Spleen (tissue), 11 donors: Measurements from ENCODE around the gene DDX21. TPM values are rescaled to one million over a fixed set of nuclear protein-coding genes. Genes with fewer than 3 reads are reported as not detected.
A peak's percentile ranks its signal among the peaks of the same experiment; 100 is the strongest.

Experiments used
- DNase-seq: peaks from one replicate; pipeline ENCODE4 v3.0.0-alpha.2; 2020
- H3K27ac ChIP-seq, 8 donors: fragments of 200-600 bp; sonication (generic) in 7 of 8; 1 replicate in 4 of 8; 2 replicates in 4 of 8; pipeline versions ENCODE4 v1.5.0 to v1.8.0; 2016 to 2021; ENCODE audit warnings: inconsistent platforms in 4 of 8, mild to moderate bottlenecking in 4 of 8, moderate library complexity in 1 of 8
- H3K27me3 ChIP-seq, 7 donors: fragments of 200-600 bp; sonication (generic) in 6 of 7; replicated peaks in 1 of 7; 1 replicate in 4 of 7; 2 replicates in 3 of 7; pipeline versions ENCODE4 v1.5.0 to v1.8.0; 2016 to 2021; ENCODE audit warnings: inconsistent platforms in 3 of 7, mild to moderate bottlenecking in 1 of 7
- H3K36me3 ChIP-seq, 6 donors: fragments of 200-600 bp; sonication (generic) in 5 of 6; 1 replicate in 4 of 6; 2 replicates in 2 of 6; pipeline versions ENCODE4 v1.5.0 to v1.8.0; 2016 to 2021; ENCODE audit warnings: inconsistent platforms in 2 of 6
- H3K4me1 ChIP-seq, 6 donors: fragments of 200-600 bp; sonication (generic) in 5 of 6; 1 replicate in 3 of 6; 2 replicates in 3 of 6; pipeline versions ENCODE4 v1.5.0 to v1.8.0; 2016 to 2021; ENCODE audit warnings: inconsistent platforms in 3 of 6
- H3K4me3 ChIP-seq, 8 donors: fragments of 200-600 bp; sonication (generic) in 7 of 8; 1 replicate in 4 of 8; 2 replicates in 4 of 8; pipeline versions ENCODE4 v1.5.0 to v1.8.0; 2016 to 2021; ENCODE audit warnings: inconsistent platforms in 4 of 8, mild to moderate bottlenecking in 4 of 8, moderate library complexity in 2 of 8
- H3K9me3 ChIP-seq, 8 donors: fragments of 200-600 bp; sonication (generic) in 7 of 8; 1 replicate in 4 of 8; 2 replicates in 4 of 8; pipeline versions ENCODE4 v1.5.0 to v1.8.0; 2016 to 2021; ENCODE audit warnings: inconsistent platforms in 4 of 8
- POLR2A ChIP-seq, 3 donors: fragments of 450-650 bp; IDR thresholded peaks; one replicate each; pipeline ENCODE4 v1.5.1; 2017; ENCODE audit warnings: antibody characterized with exemption in 3 of 3, mild to moderate bottlenecking in 1 of 3
- POLR2AphosphoS5 ChIP-seq, 3 donors: sonication (generic); formaldehyde crosslinking; IDR thresholded peaks; one replicate each; pipeline ENCODE4 v1.5.1; 2017; ENCODE audit warnings: antibody characterized with exemption in 3 of 3
- WGBS, 5 donors: extraction: QIAGEN DNeasy Blood & Tissue Kit in 3 of 5; methylation state at CpG; one replicate each; pipeline versions ENCODE4 v1.1.5 to v1.1.7; 2013 to 2018; 5-methylcytosine and 5-hydroxymethylcytosine counted together
- intact Hi-C: fragments of 100-400 bp; cut with DNase I; formaldehyde crosslinking; loops from one replicate; pipeline ENCODE4 v1.15.0; 2023; ENCODE audit warnings: low total_unique reads
- polyA plus RNA-seq, 3 donors: library from polyadenylated mRNA; stranded (reverse); fragments of 200-250 nt; gene quantifications; one replicate each; pipeline ENCODE4 v1.2.1, GENCODE V29; 2013
- total RNA-seq, 7 donors: library from RNA; depleted of rRNA in 3 of 7; stranded (reverse); fragments of >200 nt in 3 of 7; fragmentation: NEBNext Ultra II Directional in 4 of 7; extraction: Animal tissue kit (Norgen Biotek cat#: 25700) in 4 of 7; gene quantifications; one replicate each; pipeline versions ENCODE4 v1.1.0 to v1.2.1, GENCODE V29; 2016 to 2021
- TF ChIP-seq, protein P1 (sequence below), 11 experiments: fragments of 200-600 bp in 7 of 11; fragments of 450-650 bp in 4 of 11; sonication (generic) in 4 of 11; IDR thresholded peaks in 8 of 11; conservative IDR thresholded peaks in 3 of 11; 1 replicate in 7 of 11; 2 replicates in 4 of 11; pipeline versions ENCODE4 v1.4.0 to v1.8.0; 2016 to 2021; ENCODE audit warnings: antibody characterized with exemption in 11 of 11, inconsistent platforms in 4 of 11, mild to moderate bottlenecking in 1 of 11
- donor health status: healthy with polysubstance abuse.
- donor health status: DM: no; HTN: no; CAD: no; lungs with moderate emphysema.
- donor health status: DM: no; HTN: no; CAD: no.
- donor health status: Bipolar disorder and iron deficiency.
- donor health status: healthy.
- donor health status: DM: no; HTN: no; CAD: no.
- donor health status: DM: yes; HTN: yes; CAD: no.

Gene DDX21
- total and polyA plus RNA-seq, 10 donors = 15.7 to 70.0 (median 49.0) TPM

DNA sequence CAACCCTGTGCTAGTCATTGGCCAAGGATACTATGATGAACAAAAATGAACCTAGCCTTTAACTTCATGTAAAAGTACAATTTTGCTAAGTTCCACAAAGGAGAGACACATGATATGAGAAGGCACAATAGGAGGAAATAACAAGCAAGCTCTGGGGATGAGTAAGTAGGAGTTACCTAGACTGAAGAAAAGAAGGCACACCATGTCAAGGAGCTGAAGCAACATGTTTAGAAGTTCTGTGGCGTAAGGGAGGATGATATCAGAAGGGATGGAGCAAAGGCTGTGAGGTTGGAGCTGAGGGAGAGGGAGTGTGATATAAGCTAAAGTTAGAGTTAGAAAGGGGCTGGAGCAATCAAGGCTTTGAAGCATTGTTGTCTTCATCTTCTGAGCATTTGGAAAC, 58.2 kb downstream of the DDX21 start:
- H3K27me3 ChIP-seq = no peaks in the 10 kb centered on the region
- intact Hi-C loops = no loop called here
- TF ChIP-seq, protein P1, sequence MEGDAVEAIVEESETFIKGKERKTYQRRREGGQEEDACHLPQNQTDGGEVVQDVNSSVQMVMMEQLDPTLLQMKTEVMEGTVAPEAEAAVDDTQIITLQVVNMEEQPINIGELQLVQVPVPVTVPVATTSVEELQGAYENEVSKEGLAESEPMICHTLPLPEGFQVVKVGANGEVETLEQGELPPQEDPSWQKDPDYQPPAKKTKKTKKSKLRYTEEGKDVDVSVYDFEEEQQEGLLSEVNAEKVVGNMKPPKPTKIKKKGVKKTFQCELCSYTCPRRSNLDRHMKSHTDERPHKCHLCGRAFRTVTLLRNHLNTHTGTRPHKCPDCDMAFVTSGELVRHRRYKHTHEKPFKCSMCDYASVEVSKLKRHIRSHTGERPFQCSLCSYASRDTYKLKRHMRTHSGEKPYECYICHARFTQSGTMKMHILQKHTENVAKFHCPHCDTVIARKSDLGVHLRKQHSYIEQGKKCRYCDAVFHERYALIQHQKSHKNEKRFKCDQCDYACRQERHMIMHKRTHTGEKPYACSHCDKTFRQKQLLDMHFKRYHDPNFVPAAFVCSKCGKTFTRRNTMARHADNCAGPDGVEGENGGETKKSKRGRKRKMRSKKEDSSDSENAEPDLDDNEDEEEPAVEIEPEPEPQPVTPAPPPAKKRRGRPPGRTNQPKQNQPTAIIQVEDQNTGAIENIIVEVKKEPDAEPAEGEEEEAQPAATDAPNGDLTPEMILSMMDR (IDR thresholded peaks at IDR 0.05 in 8 of 11, conservative IDR thresholded peaks at IDR 0.05 in 3 of 11) = no peak
- TF ChIP-seq POLR2A (IDR thresholded peaks at IDR 0.05) (no peak), POLR2AphosphoS5 (IDR thresholded peaks at IDR 0.05) (no peak)
- DNase-seq = no peak
- H3K36me3 ChIP-seq = peaks cover 0 to 98% (median 59%) of the 10 kb centered on the region in 6 donors
- peak overlapping the region in 4 of 8 donors; percentile 24 to 77 (median 74) for H3K27ac ChIP-seq
- H3K9me3 ChIP-seq = no peaks in the 10 kb centered on the region
- H3K4me1 ChIP-seq = no peaks in the 10 kb centered on the region
- peak overlapping the region in 1 of 8 donors; percentile 9 for H3K4me3 ChIP-seq
- 74 to 100% (median 94%) methylated on average over 1 of the region's 1 CpG for WGBS, 5 donors

DNA sequence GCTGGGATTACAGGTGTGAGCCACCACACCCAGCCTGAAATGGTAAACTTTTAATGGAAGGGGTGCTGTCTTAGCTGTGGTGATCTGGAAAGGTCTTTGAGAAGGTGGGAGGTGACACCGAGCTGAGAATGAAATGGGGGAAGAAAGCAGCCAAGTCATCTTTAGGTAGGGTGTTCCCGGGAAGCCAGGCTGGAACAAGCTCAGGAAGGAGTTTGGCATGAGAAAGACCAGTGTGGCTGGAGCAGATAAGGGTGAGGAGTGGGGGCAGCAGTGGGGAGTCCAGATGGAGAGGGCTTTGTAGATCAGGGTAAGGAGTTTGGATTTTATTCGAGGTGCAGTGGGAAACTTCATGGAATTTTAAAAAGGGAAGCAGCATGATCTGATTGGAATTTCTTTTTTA, 62.6 kb downstream of the DDX21 start:
- no peak for TF ChIP-seq POLR2AphosphoS5 (IDR thresholded peaks at IDR 0.05)
- TF ChIP-seq POLR2A (IDR thresholded peaks at IDR 0.05) = no peak
- TF ChIP-seq, protein P1 (IDR thresholded peaks at IDR 0.05 in 8 of 11, conservative IDR thresholded peaks at IDR 0.05 in 3 of 11) = no peak
- Histone ChIP-seq H3K27ac (no peak overlapping the region), H3K4me1 (no peaks in the 10 kb centered on the region), H3K36me3 (peaks cover 0 to 63% (median 30%) of the 10 kb centered on the region in 6 donors), H3K27me3 (no peaks in the 10 kb centered on the region), H3K4me3 (no peak overlapping the region), H3K9me3 (no peaks in the 10 kb centered on the region)
- 78 to 93% (median 86%) methylated on average over 3 of the region's 3 CpGs for WGBS, 5 donors
- DNase-seq = no peak
- intact Hi-C loops = no loop called here

DNA sequence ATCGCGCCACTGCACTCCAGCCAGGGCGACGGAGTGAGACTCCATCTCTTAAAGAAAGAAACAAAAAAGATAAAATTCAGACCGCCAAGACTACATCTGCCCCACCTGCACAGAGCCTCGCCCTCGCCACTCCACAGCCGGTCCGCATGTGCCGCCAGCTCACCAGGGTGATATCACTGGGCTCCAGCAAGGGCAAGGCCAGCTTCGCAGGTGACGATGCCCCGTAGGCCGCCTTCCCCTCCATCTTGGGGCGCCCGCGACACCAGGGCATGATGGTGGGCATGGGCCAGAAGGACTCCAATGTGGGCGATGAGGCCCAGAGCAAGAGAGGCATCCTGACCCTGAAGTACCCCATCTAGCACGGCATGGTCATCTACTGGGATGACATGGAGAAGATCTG, 66.6 kb downstream of the DDX21 start:
- 95 to 98% (median 98%) methylated on average over 17 to 19 of the region's 19 CpGs for WGBS, 5 donors
- DNase-seq = no peak

DNA sequence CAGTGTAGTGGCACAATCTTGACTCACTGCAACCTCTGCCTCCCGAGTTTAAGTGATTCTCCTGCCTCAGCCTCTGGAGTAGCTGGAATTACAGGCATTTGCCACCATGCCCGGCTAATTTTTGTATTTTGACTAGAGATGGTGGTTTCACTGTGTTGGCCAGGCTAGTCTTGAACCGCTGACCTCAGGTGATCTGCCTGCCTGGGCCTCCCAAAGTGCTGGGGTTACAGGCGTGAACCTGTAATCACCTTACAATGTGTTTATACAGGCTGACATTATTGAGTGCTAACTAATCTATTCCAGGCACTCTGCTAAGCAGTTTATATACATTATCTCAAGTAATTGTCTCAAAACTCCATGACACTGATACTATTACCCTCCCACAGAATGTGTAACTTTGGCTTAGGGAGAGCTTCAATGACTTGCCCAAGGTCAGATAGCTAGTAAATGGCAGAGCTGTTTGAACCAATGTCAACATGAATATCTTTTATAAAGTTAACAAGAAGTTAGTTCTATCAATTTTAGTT, 69.5 kb downstream of the DDX21 start:
- Histone ChIP-seq H3K9me3 (no peaks in the 10 kb centered on the region), H3K27ac (no peak overlapping the region), H3K4me1 (peaks cover 0 to 17% (median 0%) of the 10 kb centered on the region in 6 donors), H3K27me3 (no peaks in the 10 kb centered on the region), H3K4me3 (no peak overlapping the region), H3K36me3 (peaks cover 0 to 7% (median 0%) of the 10 kb centered on the region in 6 donors)
- intact Hi-C loops = no loop called here
- TF ChIP-seq, protein P1 (IDR thresholded peaks at IDR 0.05 in 8 of 11, conservative IDR thresholded peaks at IDR 0.05 in 3 of 11) = no peak
- TF ChIP-seq POLR2A (IDR thresholded peaks at IDR 0.05) = no peak
- DNase-seq = no peak
- 83 to 94% (median 90%) methylated on average over 4 of the region's 4 CpGs for WGBS, 5 donors

More for the DNA sequence above, 66.6 kb downstream of the DDX21 start:
- Histone ChIP-seq H3K36me3 (peaks cover 0 to 23% (median 3%) of the 10 kb centered on the region in 6 donors), H3K27ac (no peak overlapping the region), H3K9me3 (no peaks in the 10 kb centered on the region), H3K4me3 (no peak overlapping the region), H3K27me3 (no peaks in the 10 kb centered on the region), H3K4me1 (peaks cover 0 to 9% (median 0%) of the 10 kb centered on the region in 6 donors)
- TF ChIP-seq, protein P1 (IDR thresholded peaks at IDR 0.05 in 8 of 11, conservative IDR thresholded peaks at IDR 0.05 in 3 of 11) = no peak
- TF ChIP-seq POLR2AphosphoS5 (IDR thresholded peaks at IDR 0.05) = peak in 1 of 3 donors; percentile 9
- intact Hi-C loops = no loop called here
